GM21381 (cell line): ENCODE data around the gene UBXN7.
"Not testable (repeated sequence)": the region's sequence is repeated elsewhere in the genome, so short reads cannot be mapped to it uniquely, and the experiment has no call there.

Experiments
- ATAC-seq: cut with Tn5 transposase; IDR thresholded peaks from one replicate; pipeline ENCODE4 v1.9.1; 2021; ENCODE audit warnings: mild to moderate bottlenecking, moderate library complexity; ENCODE audit not compliant: unreplicated experiment

UBXN7 gene

DNA sequence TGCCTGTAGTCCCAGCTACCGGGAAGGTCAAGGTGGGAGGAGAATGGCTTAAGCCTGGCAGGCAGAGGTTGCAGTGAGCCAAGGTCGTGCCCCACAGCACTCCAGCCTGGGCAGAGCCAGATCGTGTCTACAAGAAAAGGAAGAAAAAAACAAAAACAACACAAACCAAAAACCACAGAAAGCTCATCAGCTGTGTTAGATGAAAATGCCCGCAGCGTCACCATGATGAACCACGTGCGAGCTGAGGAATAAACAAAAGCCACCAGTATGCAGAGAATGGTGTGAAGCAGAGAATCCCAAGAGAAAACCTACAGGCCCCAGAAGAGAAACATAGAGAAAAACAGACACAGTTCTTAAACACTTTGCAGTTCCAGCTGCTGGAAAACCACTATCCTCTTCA lies 74.3 kb downstream of the UBXN7 start:
- no peak for ATAC-seq

DNA sequence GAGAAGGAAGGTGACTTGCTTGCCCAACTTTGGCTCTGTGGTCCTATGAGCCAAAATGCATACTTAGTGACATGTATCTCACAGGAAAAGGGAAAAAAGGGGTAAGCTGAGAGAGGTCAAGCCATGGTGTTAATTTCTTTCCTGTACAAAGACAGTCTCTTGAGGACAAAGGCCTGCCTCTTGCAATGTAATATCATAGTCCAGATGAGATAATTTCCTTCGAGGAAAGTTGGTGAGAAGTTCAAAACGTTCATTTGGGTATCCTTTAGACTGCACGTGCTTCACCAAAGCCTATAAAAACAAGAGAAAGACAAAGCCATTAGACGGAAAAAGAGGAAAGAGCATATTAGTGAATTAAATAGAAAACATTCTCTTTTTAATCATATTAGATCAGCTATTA lies 75.7 kb downstream of the UBXN7 start:
- no peak for ATAC-seq

DNA sequence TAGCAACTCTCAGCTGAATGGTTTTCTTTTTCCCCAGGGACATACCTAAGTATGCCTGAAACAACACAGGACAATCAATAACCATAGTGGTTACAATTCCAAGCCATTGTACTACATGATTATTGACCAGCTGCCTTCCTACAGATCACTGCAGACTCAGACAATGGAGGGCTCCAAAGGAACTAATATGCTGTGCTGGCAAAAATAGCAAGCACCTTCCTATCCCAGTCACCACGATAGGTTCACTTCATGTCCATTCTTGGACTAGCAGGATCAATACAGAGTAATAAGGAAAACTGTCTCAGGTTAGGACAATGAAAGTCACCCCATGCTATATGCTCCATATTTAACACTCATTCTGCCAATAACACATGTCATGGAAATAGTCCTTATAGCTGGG lies 76.6 kb downstream of the UBXN7 start:
- ATAC-seq = no peak

DNA sequence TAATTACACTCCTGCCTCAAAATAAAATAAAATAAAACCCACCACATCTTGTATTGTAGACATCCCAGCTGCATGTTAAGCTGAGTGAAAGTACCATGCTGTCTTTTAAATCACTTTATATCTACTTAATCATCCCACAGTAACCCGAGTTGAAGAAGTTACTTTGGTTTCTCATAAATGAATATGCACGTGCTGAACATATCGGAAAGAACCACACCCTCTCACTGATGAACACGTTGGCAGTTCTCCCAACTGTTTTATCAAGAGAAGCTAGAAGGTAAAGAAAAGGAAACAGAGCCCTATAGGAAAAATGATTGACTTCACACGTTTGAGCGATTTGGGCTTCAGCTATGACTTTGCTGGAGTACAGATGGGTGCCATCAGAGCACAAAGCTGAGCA lies 78.1 kb downstream of the UBXN7 start:
- no peak for ATAC-seq

DNA sequence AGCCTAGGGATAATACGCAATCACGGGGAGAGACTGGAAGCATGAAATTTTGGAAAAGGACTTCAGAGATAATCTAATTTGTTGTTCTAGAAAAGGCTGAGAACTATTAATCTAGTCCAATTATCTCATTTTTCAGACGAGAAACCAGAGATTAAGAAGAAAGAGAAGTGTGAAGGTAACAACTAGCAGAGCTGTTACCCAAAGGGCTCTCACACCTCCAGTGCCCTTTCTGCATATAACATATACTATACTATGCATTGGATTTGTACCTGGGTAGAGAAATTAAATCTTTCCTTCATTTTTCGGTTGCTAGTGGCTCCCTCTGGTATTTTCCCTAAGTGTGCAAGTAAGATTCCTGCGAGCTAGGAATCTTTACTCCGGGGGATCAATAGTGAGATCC lies 80.7 kb downstream of the UBXN7 start:
- ATAC-seq = no peak

DNA sequence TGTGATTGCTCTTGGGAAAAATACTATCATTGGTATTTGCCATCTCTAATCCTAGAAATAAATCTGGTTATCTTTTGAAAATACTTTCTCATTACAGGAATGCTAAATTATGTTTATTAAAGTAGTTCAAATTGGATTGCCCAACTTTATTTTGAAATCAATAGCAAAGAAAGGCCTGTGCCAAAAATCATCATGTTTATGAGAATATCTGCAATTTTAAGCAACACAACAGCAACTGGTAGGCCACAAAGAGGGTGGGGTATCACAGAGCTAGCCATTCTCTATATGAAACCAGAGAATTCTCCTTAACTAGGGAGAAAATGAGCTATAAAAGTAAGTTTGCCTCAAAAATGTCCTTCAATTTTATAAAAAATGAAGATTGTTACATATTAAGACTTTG lies 82.2 kb downstream of the UBXN7 start:
- no peak for ATAC-seq

DNA sequence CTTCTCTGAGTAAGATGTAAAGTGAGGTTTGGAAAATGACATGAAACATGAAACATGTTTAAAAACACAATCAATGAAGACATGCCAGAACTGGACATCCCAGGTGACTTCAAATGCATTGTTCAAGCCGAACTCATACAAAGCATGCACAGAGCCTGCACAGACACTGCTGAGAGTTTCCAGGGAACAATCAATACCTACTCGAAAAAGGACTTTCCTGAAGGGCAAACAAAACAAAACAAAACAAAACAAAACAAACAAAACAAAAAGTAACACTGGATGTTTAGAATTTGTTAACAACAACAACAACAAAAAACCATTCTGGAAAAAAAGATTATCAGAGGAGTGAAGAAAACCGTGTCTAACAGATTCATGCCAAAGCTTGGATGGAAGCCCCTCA lies 83.5 kb downstream of the UBXN7 start:
- no peak for ATAC-seq

DNA sequence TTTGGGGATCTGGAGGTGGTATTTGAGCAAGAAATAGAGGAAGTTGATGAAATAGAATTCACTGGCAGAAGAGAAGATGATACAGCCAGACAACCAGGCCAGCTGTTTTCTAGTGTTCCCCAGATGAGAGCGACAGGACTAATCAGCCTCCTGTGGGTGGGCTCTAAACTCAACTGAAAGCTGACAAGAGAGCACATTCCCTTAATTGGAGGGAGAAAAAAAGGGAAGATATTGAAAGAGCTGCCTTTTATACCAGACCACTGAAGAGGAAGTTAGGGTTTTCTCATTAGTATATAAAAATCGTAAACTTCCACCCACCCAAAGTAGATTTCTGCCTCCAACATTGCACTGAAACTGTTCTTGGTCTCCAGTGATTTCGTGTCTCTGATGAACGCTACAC lies 87.6 kb downstream of the UBXN7 start:
- no peak for ATAC-seq

DNA sequence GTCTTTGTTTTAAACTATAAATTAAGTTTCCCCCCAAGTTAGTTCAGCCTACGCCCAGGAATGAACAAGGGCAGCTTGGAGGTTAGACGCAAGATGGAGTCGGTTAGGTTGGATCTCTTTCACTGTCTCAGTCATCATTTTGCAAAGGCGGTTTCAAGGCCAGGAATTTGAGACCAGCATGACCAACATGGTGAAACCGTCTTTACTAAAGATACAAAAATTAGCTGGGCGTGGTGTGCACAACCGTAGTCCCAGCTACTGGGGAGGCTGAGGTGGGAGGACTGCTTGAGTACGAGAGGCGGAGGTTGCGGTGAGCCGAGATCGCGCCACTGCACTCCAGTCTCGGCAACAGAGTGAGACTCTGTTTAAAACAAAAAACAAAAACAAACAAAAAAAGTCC lies 88.3 kb downstream of the UBXN7 start:
- ATAC-seq = not testable (repeated sequence)

DNA sequence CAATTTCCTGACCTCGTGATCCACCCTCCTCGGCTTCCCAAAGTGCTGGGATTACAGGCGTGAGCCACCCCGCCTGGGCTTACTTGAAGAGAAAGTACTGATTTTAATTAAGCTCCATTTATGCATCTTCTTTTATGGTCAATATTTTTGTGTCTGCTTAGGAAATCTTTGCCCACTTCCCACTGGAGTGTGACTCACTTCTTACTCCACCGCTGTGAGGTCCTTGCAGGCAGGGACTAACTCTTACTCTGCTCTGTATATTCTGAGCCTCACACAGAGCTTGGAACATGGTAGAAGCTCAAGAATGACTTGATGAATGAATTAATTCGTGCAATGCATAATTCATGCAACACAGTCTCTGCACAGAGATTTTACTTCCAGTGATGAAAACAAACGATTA lies 91.1 kb downstream of the UBXN7 start:
- no peak for ATAC-seq

DNA sequence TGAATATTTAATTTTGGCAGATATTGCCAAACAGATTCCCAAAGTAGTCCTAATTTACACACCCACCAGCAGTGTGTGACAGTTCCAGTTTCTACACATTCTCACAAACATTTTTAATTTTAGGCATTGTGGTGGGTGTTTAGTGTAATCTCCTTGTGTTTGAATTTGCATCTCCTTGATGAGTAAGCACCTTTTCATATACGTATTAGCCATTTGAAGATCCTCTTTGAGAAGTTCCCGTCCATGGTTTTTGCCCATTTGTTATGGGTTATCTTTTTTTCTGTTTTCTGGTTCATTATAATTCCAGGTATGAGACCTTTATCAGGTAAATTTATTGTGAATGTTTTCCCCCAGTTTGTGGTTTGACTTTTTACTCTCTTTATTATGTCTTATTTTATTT lies 91.8 kb downstream of the UBXN7 start:
- ATAC-seq = no peak

DNA sequence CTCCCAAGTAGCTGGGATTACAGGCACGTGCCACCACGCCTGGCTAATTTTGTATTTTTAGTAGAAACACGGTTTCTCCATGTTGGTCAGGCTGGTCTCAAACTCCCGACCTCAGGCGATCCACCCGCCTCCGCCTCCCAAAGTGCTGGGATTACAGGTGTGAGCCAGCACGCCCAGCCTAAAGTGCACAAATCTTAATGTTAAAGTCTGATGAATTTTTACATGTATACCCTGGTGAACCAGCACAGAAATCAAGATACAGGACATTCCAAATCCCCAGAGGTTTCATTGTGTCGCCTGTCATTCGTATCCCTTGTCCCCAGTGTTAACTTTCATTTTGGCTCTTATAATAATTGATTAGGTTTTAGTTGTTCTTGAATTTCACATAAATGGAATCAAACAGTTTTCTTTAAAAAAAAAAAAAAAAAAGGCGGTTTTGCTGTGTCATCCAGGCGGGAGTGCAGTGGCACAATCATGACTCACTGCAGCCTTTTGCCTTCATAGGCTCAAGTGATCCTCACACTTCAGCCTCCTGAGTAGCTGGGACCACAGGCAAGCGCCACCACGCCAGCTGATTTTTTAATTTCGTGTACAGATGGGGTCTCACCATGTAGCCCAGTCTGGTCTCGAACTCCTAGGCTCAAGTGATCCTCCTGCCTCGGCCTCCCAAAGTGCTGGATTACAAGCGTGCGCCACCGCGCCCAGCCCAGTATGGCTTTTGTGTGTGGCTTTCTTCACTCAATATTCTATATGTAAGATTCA lies 92.6 kb downstream of the UBXN7 start:
- no peak for ATAC-seq

DNA sequence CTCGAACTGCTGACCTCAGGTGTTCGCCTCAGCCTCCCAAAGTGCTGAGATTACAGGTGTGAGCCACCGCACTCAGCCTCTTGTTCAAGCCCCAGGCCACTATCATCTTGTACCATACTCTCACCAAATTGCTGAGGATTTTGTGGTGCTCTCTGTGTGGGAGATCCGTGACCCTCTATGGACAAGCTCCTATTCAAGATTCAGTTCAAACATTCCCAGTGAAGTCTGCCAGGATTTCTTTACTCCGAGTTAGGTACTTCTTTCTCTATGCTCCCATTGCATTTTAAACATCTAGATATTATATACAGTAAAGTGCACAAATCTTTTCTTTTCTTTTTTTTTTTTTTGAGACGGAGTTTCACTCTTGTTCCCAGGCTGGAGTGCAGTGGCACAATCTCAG lies 93.2 kb downstream of the UBXN7 start:
- no peak for ATAC-seq

DNA sequence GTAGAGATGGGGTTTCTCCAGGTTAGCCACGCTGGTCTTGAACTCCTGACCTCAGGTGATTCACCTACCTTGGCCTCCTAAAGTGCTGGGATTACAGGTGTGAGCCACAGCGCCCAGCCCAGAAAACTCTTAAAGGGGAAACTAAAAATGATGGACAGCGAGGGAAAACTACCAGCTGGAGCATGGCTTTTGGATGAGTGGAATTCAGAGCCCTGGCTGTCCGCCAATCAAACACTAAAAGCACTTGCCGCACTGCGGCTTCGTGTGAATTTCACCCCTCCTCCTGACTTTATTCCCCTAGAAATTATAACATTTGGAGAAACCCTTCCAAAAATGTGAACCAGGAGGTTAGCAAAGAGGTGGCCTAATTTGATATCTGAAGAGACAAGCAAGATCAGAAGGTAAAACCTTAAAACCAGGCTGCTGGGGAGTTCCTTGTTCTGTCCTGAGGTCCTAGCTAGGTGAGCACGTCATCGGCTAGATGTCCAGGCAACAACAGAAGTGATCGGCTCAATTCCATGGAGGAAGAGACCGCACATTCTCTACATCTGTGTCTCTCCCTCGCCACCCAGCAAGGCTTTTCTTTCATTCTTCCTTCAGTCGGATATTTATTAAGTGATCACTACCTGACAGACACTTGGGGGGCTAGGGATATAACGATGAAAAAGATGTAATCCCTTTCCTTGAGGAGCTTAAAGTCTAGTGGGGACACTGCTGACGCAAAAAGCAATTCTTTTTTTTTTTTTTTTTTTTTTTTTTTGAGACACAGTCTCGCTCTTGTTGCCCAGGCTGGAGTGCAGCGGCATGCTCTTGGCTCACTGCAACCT lies 95.7 kb downstream of the UBXN7 start:
- ATAC-seq = no peak

DNA sequence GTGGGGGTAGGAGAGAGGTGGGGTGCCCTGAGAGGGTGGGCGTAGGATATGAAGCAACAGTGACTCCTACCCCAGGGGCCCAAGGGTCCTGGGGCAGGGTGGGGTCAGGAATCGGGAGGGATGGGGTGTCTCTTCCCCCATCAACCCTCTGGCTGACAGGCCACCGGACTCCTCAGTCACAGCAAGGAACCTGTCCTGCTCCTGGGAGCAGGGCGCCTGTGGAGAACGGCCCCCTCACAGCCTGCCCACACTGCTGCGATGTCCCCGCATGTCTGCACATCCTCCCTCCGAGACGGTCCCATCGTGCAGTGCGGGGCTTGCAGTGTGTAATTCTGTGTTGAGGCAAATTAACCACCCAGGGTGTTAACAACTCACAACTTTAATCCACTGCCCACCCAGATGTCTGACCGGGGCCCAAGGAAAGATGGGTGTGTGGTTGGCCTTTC lies 96.7 kb downstream of the UBXN7 start:
- ATAC-seq = no peak

DNA sequence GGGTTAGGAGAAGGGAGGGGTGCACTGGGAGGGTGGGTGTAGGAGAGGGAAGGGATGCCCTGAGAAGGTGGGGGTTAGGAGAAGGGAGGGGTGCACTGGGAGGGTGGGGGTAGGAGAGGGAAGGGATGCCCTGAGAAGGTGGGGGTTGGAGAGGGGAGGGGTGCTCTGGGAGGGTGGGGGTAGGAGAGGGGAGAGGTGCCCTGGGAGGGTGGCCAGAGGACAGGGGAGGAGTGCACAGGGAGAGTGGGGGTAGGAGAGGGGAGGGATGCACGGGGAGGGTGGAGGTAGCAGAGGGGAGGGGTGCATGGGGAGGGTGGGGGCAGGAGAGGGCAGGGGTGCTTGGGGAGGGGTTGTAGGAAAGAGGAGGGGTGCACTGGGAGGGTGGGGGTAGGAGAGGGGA lies 97.2 kb downstream of the UBXN7 start:
- no peak for ATAC-seq

DNA sequence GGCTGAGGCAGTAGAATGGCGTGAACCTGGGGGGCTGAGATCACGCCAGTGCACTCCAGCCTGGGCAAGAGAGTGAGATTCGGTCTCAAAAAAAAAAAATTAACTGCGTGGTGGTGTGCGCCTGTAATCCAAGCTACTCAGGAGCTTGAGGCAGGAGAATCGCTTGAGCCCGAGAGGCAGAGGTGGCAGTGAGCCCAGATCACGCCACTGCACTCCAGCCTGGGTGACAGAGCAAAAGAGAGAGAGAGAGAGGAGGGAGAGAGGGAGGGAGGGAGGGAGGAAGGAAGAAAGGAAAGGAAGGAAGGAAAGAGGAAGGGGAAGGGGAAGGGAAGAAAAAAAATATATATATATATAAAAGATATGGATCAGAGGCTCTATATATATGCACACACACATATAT lies 100.1 kb downstream of the UBXN7 start:
- ATAC-seq = no peak

DNA sequence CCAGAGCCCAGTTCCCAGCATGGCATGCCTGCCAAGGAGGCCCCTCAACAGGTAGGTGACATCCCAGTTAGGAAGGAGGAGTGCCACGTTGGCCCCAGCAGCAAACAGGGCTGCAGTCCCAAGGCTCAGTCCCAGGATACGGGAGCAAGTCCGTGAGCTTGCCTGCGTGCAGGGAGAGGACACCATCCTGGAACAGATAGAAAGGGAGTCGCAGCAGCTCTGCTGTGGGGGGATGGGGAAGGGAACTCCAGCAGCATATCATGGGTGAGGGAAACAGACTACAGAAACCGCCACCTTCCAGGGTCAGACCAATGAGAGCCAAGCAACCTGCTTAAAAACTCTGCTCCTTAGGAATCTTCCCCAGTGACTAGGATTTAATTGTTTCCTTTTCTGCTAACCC lies 104.8 kb downstream of the UBXN7 start:
- no peak for ATAC-seq

DNA sequence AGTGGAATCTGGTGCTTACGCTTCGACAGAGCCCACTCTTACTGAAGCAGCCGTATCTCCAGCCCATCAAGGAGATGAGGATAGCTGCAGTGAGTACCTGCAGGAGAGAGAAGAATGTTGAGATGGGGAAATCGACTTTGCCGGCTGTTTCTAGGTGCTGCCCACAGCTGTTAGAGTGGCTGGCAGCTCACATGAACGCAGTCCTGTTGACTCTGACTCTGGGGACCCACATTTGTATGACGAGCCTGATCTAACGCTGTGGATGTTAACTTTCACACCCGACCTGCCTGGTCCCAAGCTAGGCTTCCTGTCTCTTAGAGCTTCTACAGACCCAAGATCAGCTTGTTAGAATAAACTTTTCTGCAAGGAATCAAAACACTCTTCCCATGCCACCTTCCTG lies 105.3 kb downstream of the UBXN7 start:
- ATAC-seq = no peak

DNA sequence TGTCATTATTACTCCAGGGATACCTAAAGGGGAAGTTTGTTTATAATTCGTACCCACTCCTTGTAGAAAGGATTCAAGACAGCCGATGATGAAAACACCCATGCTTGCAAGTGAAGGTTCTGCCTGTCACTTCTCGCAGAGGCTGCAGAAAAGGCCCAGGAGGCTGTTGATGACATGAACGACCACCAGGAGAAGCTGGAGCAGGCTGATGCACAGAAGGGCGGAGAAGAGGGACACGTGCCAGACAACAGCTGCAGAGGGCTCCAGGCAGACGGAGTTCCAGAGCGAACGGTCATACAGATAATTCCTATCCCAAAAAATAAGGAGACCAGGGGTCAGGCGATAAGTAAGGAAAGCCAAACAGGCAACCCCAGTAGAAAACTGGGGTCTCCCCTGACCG lies 108.5 kb downstream of the UBXN7 start:
- no peak for ATAC-seq

DNA sequence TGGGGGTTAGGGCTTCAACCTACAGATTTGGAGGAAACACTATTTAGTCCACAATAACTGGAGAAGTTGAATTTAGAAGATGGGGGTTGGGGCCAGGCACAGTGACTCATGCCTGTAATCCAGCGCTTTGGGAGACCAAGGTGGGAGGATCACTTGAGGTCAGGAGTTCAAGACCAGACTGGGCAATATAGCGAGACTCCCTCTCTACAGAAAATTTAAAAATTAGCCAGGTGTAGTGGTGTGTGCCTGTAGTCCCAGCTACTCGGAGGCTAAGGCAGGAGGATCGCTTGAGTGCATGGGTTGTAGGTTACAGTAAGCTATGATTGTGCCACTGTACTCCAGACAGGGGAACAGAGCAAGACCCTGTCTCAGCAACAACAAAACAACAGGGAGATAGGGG lies 109.2 kb downstream of the UBXN7 start:
- ATAC-seq = no peak

DNA sequence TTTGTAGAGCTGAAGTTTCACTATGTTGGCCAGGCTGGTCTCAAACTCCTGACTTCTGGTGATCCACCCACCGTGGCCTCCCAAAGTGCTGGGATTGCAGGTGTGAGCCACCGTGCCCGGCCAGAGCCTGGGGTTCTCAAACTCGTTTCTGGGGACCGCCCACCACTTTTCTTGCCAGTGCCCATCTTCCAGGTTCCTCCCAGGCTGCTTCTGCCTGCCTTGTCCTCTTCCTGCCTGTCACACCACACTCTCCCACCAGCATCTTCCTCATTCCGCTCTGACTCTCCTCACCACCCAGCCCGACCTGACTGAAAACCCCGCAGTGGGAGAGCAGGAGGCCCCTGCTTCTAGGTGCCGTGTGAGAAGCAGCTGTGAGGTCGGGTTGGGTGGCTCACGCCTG lies 111.1 kb downstream of the UBXN7 start:
- no peak for ATAC-seq
